Neural progenitor cell (in vitro differentiated cells): ENCODE data around the gene TBL2.
A peak's percentile ranks its signal among the peaks of the same experiment; 100 is the strongest.

Experiments
- CTCF ChIP-seq: fragments of 200-600 bp; sonication (generic); IDR thresholded peaks from 2 replicates; pipeline ENCODE4 v1.5.1; 2017; ENCODE audit warnings: antibody characterized with exemption, mild to moderate bottlenecking
- EZH2 ChIP-seq: fragments of 200-600 bp; sonication (generic); IDR thresholded peaks from 2 replicates; pipeline ENCODE4 v1.6.1; 2017; ENCODE audit warnings: antibody characterized with exemption, mild to moderate bottlenecking, moderate library complexity
- EZH2phosphoT487 ChIP-seq: fragments of 200-600 bp; sonication (generic); IDR thresholded peaks from 2 replicates; pipeline ENCODE4 v1.6.1; 2017; ENCODE audit warnings: antibody characterized with exemption

DNA sequence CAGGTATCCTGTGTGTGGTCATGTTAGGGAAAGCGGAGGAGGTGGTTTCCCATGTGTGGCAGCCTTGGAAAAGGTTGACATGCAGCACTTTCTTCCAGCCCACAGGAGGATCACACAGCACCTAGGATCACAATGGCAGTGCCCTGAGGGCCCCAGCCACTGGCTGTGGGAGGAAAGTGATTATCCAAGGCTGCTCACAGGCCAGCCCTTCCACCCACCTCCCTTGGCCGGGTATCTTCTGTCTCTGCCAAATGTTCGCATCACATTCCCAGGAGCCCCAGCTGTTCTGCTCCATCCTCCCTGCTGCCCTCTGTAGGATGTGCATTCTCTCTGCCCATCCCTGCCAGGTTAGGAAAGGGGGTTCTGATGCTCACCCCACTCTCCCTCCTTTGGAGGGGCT lies 48.4 kb upstream of the TBL2 start:
- no peak for TF ChIP-seq EZH2
- TF ChIP-seq CTCF = peak; percentile 11
- no peak for TF ChIP-seq EZH2phosphoT487
